ENCODE measurements around the gene SLIT2. TPM values are rescaled to one million over a fixed set of nuclear protein-coding genes. Genes with fewer than 3 reads are reported as not detected.

SLIT2 gene, protein sequence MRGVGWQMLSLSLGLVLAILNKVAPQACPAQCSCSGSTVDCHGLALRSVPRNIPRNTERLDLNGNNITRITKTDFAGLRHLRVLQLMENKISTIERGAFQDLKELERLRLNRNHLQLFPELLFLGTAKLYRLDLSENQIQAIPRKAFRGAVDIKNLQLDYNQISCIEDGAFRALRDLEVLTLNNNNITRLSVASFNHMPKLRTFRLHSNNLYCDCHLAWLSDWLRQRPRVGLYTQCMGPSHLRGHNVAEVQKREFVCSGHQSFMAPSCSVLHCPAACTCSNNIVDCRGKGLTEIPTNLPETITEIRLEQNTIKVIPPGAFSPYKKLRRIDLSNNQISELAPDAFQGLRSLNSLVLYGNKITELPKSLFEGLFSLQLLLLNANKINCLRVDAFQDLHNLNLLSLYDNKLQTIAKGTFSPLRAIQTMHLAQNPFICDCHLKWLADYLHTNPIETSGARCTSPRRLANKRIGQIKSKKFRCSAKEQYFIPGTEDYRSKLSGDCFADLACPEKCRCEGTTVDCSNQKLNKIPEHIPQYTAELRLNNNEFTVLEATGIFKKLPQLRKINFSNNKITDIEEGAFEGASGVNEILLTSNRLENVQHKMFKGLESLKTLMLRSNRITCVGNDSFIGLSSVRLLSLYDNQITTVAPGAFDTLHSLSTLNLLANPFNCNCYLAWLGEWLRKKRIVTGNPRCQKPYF (N-terminal part only)
- total RNA-seq = 11.6 TPM
- long read RNA-seq, partial matches to known transcripts = 4 of 10 reads
- long read RNA-seq, other reads (novel, unspliced or antisense) = 6 of 10 reads

DNA sequence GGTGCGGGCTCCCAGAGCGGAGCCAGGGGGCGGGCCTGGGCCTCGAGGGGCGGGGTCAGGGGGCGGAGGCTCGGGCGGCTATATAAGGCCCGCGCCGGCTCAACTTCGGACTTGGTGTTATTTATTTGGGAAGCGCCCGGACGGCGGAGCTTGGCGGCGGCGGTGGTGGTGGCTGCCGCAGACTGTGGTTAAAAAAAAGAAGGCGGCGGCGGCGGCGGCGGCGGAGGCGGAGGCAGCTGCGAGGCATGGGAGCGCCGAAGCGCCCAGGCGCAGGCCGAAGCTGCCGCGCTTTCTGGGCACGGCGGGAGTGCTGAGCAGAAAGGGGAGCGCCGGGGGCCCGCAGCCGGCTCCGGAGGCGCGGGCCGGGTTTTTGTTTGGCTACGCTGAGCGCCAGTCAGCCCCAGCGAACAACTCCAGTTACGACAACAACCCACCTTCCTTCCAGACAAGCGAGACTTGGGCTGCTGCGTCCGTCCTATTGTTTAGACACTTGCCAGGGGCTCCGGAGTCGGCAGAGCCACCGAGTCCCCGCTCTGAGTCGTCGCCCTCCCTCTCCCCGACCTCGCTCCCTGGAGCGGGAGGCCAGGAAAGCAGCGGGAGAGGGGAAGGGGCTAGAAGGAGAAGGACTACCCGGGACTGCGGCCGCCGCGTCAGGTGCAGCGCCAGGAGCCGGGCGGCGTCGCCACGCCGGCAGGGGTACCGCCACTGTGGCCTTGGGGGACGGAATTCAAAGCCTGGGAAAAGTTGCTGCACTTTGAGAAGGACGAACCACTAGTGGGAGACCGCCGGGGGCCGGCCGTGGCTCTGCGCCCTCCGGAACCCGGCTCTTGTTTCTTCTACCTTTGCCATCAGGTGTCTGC lies at the start of gene SLIT2:
SLIT2 (plus strand) TSS at position 110 of the 860 bp plus-strand sequence. CDS start 1,911 bp downstream, outside the sequence.
- DNase-seq (ENCODE audit: low spot score) = peak; percentile 93

DNA sequence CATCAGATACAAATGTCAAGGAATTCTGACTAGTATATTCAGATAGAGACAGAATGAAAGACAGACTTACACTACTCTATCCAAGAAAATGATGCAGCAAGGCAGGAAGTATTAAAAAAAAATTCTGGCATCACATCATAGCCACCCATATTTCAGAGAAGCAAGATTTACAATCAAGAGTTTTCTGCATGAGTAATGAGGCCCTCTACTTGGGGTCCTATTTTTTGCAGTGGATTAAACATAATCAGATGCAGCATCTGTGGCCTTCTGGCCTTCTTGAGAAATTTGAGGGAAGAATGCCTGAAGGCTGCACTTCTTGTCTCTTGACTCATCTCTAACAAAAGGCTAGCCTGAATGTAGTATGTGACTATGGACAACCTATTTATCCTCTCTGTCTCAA lies 48.2 kb upstream of the SLIT2 start:
- DNase-seq (ENCODE audit: low spot score) = no peak

DNA sequence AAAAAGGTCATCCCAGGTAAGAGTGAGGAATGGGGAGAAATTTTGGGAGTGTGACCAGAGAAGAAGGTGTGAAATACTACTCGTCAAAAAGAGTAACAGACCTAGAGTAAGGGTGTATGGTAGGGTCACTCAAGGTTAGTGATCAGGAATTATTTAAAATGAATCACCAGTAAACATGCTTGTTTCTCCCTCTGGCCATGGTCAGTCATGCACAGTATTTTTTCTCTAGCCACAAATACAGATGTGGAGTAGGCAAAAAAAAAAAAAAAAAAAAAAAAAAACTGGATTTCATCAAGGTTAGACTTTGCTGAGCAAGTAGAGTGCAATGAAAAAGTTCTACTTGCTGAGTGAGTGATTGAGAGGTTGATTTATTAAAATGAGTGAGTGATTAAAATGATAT lies 34.2 kb upstream of the SLIT2 start:
- DNase-seq (ENCODE audit: low spot score) = no peak

DNA sequence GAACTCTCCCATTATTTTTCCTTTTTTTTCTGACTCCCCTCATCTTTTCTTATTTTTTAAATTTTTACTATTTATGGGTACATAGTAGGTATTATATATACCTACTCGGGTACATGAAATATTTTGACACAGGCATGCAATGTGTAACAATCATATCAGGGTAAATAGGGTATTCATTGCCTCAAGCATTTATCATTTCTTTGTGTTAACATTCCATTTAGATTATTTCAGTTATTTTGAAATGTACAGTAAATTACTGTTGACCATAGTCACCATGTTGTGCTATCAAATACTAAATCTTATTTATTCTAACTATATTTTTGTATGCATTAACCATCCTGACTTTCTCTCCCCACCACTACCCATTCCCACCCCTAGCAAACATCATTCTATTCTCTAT lies 33.8 kb upstream of the SLIT2 start:
- no peak for DNase-seq (ENCODE audit: low spot score)

DNA sequence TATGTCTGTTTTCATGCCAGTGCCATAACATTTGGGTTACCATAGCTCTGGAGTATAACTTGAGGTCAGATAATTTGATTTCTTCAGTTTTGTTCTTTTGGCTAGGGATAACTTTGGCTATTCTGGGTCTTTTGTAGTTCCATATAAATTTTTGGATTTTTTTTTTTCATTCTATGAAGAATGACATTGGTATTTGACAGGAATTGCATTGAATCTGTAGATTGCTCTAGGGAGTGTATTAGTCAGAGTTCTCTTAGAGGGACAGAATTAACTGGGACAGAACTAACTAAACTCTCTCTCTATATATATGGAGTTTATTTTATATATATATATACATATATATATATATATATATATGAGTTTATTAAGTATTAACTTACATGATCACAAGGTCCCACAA lies 32.2 kb upstream of the SLIT2 start:
- DNase-seq (ENCODE audit: low spot score) = no peak

DNA sequence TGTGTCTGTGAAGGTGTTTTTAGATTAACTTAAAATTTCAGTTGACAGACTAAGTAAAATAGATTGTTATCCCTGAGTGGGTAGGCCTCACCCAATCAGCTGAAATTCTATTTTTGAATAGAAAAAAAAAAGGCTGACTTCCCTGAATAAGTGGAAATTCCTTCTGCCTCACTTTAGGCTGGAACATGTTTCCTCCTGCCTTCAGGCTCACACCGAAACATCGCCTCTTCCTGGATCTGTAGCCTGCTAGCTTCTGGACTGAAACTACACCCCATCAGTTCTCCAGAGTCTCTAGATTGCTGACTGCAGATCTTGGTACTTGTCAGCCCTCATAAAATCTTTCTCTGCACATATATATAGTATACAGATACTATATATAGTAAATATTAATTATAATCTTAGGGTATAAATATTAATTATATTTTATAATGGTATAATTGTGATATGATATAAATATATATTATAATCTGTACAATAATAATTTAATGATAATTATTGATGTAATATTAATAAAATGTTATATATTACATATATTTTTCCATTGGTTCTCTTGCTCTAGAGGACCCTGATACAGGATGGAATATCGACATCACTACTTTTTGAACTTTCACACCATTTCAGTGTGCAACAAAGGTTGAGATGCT lies 13.7 kb upstream of the SLIT2 start:
- no peak for DNase-seq (ENCODE audit: low spot score)

DNA sequence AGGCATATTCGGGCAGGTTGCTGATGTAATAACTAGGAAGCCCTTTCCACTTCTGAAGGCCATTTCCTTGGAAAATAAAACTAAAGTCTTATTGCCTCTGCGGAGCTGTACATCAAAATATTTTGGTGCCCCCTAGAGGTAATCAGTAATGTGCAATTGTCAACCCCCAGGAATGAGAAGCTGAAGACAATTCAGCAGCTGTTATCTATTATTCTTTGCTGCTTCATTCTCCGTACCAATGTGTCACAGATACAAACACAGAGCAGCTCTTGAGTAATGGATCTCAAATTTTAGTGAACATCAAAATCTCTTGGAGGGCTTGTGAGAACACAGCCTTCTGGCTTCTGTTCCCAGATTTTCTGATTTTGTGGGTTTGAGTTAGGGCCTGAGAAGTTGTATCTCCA lies 3.5 kb upstream of the SLIT2 start:
- no peak for DNase-seq (ENCODE audit: low spot score)

DNA sequence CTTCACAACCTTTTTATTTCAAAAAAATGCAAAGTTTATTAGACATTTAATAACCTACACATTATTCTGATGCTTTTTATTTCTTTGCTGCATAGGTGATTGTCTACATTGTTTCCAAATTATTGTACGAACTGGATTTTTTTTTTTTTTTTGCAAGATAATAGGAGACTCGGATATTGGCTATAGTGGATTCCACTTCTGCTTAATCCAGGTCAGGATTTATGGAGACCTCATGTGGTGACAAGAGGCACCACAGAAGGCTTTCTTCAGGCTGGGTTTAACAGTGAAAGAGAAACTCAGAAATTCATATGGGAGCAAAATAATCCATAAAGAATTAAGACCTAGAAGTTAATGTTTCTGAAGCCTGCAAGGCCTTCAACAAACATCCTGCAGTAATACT lies 2.4 kb upstream of the SLIT2 start:
- no peak for DNase-seq (ENCODE audit: low spot score)

DNA sequence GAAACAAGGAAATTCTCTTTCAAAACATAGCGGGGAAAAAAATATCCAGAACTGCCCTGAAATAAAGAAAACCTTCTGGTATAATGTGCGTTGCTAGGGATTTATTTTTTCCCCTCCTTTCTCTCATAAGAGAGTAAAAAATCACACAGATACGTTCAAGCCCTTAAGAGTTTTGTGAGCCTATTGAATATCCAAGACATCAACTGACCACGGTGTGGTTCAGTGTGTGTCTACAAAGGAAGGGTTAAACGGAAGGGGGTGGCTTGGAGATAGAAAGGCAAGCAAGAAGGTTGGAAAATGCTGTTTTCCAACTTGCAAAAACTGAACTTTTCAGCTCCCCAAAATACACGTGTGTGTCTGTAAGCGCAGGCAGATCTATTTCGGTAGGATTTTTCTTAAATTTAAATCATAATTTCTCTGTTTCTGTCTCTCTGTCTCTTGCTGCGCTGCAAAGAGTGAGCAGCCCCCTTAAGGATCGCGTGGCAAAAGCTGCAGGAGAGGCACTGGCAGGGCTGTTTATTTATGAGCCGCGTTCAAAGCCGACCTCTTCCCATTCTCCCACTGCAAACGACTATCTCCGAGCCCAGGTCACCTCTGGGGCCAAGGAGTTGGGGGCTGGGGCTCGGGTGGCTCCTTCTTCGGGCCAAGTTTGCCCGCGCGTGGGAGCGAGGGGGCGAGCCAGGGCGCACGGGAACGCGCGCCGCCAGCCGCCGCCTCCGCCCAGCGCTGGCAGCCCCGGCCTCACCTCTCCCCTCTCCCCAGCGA lies 492 bp upstream of the SLIT2 start:
- DNase-seq (ENCODE audit: low spot score) = no peak

DNA sequence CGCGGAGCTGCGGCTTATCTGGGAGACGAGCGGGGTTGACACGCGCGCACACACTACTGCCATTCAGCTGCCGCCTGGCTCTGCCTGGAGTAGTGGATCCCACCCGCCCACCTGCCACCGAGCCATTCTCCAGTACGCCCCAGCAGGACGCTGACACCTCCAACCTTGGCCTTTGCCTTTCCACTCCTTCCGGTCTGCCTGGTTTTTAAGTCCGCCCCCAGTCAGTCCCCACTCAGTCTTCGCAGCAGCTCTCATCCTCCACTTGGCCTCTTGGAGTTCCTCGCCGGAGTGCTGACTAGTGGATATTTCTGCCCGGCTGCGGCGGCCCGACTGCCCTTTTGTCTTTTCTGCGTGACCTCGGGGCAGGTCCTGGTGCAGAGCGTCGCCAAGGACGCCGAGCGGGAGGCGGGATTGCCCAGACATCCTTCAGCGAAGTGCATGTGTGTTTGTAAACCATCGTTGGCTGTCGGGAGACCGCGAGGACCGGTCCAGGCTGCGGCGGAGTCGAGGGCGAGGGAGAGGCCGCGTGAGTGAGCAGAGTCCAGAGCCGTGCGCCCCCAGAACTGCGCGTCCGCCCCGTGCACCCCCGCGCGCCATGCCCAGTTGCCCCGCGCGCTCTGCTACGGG lies 1.1 kb downstream of the SLIT2 start:
- no peak for DNase-seq (ENCODE audit: low spot score)

DNA sequence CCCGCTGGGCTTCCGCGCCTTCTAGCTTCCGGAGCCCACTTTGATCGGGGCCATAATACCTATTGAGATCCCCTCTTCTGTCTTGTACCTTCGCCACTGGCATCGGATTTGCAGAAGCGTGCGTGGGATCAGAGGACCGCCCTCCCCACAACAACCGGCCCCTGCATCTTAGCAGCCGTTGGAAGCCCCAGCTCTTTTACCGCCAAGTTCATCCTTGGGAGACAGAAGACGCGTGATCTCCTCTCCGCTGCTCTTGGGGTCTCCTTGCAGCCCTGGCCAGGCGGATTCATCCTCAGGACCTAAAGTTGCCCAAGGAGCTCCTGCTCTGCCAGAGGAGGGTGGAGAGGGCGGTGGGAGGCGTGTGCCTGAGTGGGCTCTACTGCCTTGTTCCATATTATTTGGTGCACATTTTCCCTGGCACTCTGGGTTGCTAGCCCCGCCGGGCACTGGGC lies 1.6 kb downstream of the SLIT2 start:
- no peak for DNase-seq (ENCODE audit: low spot score)

DNA sequence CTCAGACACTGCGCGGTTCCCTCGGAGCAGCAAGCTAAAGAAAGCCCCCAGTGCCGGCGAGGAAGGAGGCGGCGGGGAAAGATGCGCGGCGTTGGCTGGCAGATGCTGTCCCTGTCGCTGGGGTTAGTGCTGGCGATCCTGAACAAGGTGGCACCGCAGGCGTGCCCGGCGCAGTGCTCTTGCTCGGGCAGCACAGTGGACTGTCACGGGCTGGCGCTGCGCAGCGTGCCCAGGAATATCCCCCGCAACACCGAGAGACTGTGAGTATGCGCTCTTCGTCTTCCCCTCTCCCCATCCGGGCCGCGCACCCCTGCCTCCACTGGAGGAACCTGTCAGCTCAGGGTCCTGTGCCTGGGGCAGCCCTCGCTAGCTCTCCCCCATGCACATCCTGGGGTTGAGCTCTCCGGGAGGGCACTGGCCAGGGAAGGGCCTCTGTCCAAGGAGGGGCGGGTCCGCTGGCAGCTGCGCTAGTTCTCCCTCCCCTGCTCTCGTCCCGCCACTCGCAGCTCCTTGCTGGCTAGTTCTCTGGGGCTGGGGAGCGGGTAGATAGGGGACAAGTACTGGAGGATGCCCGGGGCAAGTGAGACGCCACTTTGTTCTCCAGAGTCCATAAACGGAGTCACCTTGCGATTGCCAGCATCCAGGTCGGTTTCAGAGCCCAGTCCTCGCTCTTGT lies 2.2 kb downstream of the SLIT2 start:
- DNase-seq (ENCODE audit: low spot score) = peak; percentile 82

DNA sequence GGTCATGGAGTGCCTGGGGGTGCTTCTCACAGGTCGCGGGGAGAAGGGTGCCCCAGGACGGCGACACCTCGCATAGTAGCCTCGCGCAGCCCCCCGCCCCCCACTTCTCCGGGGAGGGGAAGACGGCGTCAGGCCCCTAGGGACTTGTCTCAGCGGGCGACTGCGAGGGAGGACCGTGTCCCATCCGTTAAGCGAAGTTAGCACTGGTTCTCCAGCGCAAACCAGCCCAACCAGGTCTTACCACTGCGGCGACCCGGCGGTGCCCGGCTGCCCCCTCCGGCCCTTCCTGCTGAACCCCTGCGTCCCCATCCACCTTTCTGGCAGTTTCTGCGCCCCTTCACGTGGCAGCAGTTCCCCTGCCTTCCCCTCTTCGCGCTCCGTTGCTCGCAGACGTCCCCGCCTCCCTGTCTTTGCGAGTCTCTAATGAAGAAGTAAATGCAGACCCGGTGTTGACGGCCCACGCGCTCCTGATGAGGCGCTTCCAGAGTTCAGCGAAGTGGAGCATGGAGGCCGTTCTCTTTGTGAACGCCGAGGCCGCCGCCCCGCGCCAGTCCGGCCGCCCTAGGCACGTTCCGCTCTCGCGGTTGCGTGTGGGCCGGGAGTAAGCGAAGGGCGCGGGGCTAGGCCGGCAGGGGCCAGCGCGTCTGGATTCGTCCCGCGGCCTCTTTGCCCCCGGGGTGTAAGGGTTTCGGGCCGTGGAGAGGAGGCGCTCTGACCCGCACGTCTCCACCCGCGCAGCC lies 3.0 kb downstream of the SLIT2 start:
- DNase-seq (ENCODE audit: low spot score) = no peak

DNA sequence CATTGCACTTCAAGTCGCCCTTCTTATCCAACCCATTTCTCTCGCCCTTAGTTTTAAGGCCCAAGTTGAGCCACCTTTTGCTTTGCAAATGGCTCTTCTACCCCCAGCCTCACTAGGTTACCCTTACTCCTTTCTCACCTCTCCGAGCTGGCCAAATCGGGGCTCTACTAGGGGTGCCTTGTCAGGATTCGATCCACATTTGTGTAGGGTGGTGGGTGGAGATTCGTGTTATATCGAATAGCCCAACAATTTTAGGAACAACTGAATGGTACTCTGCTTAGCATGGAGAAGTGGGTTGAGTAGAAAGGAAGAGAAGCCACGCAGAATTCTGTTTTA lies 3.5 kb downstream of the SLIT2 start:
- DNase-seq (ENCODE audit: low spot score) = no peak

DNA sequence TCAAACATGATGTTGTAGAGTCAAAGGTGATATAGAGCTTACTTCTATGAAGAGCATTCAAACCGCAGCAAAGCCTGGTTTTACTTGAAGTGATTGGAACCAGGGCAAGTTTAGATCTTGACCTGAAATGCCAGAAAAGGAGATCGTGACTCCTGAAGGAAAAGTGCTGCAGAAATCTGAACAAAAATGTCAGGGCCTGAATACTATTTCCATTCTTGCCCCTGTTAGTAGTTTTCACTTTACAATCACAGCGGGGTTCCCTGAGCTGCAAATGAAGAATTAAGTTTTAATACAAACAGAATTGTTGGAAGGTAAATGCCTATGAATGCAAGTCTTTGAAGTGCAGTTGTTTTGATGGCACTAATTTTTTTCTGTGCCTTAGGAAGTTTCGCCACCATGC lies 4.1 kb downstream of the SLIT2 start:
- DNase-seq (ENCODE audit: low spot score) = no peak

DNA sequence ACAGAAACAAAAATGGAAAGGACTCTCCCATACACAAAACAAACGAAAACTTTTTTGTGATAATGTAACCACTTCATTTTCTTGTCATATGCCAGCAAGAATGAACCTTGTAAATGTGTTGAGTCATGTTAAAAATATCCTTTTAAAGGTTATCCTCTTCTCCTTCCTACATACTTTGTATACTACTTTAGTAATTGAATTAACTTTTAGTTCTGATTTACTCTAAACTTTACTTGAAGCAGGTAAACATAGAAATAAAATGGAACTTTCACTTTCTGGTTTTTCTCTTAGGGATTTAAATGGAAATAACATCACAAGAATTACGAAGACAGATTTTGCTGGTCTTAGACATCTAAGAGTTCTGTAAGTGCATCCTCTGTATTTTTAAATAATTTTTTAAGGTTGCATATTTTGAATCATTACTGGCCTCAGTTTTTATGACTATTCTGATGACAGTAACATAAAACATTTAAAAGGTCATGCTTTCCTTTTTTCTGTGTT lies 4.7 kb downstream of the SLIT2 start:
- DNase-seq (ENCODE audit: low spot score) = no peak

DNA sequence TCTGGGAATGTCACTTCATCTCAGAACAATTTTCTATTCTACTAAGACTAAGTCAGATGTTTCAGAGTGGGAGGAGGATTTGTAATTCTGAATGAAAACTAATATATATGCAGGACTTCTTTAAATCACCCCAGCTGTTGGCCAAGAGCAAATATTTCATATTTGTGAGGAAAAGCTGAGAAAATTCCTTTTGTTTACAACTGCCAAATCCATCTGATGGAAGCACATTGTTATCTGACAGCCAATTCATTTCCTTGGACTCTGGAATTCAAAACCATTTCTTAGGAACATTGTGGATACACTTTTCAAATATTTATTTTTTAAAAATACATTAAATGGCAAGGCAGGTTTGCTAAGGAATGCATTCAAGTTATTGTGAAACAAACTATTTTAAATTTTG lies 8.0 kb downstream of the SLIT2 start:
- DNase-seq (ENCODE audit: low spot score) = no peak

DNA sequence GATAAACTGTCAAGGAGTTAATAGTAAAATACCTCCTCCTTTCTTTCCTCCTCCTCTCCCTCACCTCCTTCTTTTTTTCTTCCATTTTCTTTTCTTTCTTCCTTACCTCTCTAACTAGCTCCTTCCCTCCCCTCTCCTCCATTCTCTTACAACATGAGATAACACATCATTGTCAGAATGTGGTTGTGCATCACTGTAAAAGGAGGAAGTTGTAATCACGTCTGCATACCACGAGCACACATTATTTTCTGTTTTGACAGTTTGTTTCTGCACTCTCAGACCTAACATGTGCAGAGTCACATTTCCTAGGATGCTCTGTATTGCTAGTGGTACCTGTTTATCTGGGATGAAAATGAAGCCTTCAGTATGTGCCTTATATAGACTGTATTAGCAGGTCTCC lies 9.1 kb downstream of the SLIT2 start:
- no peak for DNase-seq (ENCODE audit: low spot score)

DNA sequence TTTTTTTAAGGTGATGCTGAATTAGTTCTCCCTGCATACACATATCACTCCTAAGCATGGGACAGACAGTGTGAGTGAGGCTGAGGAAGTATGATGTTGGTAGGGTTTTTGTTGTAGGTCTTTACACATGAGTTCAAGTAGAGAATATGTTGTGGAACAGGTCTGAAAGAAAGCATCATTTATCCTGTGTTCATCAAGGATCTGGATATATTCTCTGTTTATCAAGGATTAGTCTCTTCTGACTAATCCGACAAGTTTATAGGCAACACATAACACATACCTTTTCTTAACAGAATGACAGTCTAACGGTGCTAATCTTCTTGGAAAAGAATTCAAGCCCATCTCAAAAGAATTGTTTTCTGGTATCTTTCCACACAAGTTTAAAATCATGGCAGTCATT lies 10.5 kb downstream of the SLIT2 start:
- DNase-seq (ENCODE audit: low spot score) = no peak

All from mesenteric fat pad (tissue), 1 donor.